ENCODE measurements around the gene HSPB6.

Gene HSPB6

GRCh38 chr19:35715981-35716800 lies 40.6 kb downstream of the HSPB6 start:
- no peak for TF ChIP-seq CTCF (IDR thresholded peaks at IDR 0.05; ENCODE audit: low read depth, low read length)
- TF ChIP-seq EZH2phosphoT487 (IDR thresholded peaks at IDR 0.05; ENCODE audit: low read depth) = no peak
- H4K20me1 ChIP-seq (ENCODE audit: insufficient read depth, low read length) = peaks cover 14% of the 10 kb centered on the region
- peaks cover 62% of the 10 kb centered on the region for H3K4me1 ChIP-seq (ENCODE audit: low read length)
- H3K27ac ChIP-seq (ENCODE audit: low read length) = peak overlapping the region; percentile 69
- H3K79me2 ChIP-seq (ENCODE audit: low read length) = peaks cover 34% of the 10 kb centered on the region
- peak overlapping the region; percentile 63 for H2AFZ ChIP-seq (ENCODE audit: low read depth, low read length)
- peak overlapping the region; percentile 83 for H3K4me2 ChIP-seq (ENCODE audit: low read length)
- H3K9me3 ChIP-seq (ENCODE audit: insufficient read depth, low read length) = no peaks in the 10 kb centered on the region
- H3K9ac ChIP-seq (ENCODE audit: low read length) = peak overlapping the region; percentile 67
- H3K27me3 ChIP-seq (ENCODE audit: low read depth, low read length) = no peaks in the 10 kb centered on the region
- peaks cover 5% of the 10 kb centered on the region for H3K36me3 ChIP-seq (replicated peaks; ENCODE audit: low read depth, low read length)
- H3K4me3 ChIP-seq (ENCODE audit: low read length) = peak overlapping the region; percentile 80

- Histone ChIP-seq H3K36me3 (replicated peaks; ENCODE audit: low read depth, low read length) (peaks cover 5% of the 10 kb centered on the region), H3K4me3 (ENCODE audit: low read length) (peak overlapping the region; percentile 80)
Measured at GRCh38 chr19:35715355-35715809, 41.4 kb downstream of the HSPB6 start.

GRCh38 chr19:35714601-35715354 lies 42.1 kb downstream of the HSPB6 start:
- H3K9ac ChIP-seq (ENCODE audit: low read length) = peak overlapping the region; percentile 77
- H2AFZ ChIP-seq (ENCODE audit: low read depth, low read length) = no peak overlapping the region
- TF ChIP-seq CTCF (IDR thresholded peaks at IDR 0.05; ENCODE audit: low read depth, low read length) = peak; percentile 40
- TF ChIP-seq EZH2phosphoT487 (IDR thresholded peaks at IDR 0.05; ENCODE audit: low read depth) = no peak
- H3K4me1 ChIP-seq (ENCODE audit: low read length) = peaks cover 76% of the 10 kb centered on the region
- peak overlapping the region; percentile 83 for H3K4me2 ChIP-seq (ENCODE audit: low read length)
- peak overlapping the region; percentile 91 for H3K27ac ChIP-seq (ENCODE audit: low read length)
- peak overlapping the region; percentile 78 for H3K4me3 ChIP-seq (ENCODE audit: low read length)
- H4K20me1 ChIP-seq (ENCODE audit: insufficient read depth, low read length) = peaks cover 14% of the 10 kb centered on the region
- H3K79me2 ChIP-seq (ENCODE audit: low read length) = peaks cover 23% of the 10 kb centered on the region
- no peaks in the 10 kb centered on the region for H3K27me3 ChIP-seq (ENCODE audit: low read depth, low read length)
- H3K36me3 ChIP-seq (replicated peaks; ENCODE audit: low read depth, low read length) = peaks cover under 1% of the 10 kb centered on the region
- H3K9me3 ChIP-seq (ENCODE audit: insufficient read depth, low read length) = no peaks in the 10 kb centered on the region

More at GRCh38 chr19:35715355-35715809, 41.4 kb downstream of the HSPB6 start:
- Histone ChIP-seq H3K79me2 (ENCODE audit: low read length) (peaks cover 29% of the 10 kb centered on the region), H3K4me2 (ENCODE audit: low read length) (peak overlapping the region; percentile 83), H3K27ac (ENCODE audit: low read length) (no peak overlapping the region), H2AFZ (ENCODE audit: low read depth, low read length) (no peak overlapping the region), H4K20me1 (ENCODE audit: insufficient read depth, low read length) (peaks cover 14% of the 10 kb centered on the region), H3K9me3 (ENCODE audit: insufficient read depth, low read length) (no peaks in the 10 kb centered on the region), H3K9ac (ENCODE audit: low read length) (peak overlapping the region; percentile 67; the same call in 1 of the 2 replicates), H3K4me1 (ENCODE audit: low read length) (peaks cover 70% of the 10 kb centered on the region), H3K27me3 (ENCODE audit: low read depth, low read length) (no peaks in the 10 kb centered on the region)
- TF ChIP-seq CTCF (IDR thresholded peaks at IDR 0.05; ENCODE audit: low read depth, low read length) = no peak
- no peak for TF ChIP-seq EZH2phosphoT487 (IDR thresholded peaks at IDR 0.05; ENCODE audit: low read depth)
